Thyroid gland (tissue), 4 donors: ENCODE results near the gene ADGRD1.

Source experiments
- POLR2A ChIP-seq, 2 donors: fragments of 450-650 bp; IDR thresholded peaks; one replicate each; pipeline ENCODE4 v1.6.1; 2017; ENCODE audit warnings: antibody characterized with exemption in 2 of 2, mild to moderate bottlenecking in 2 of 2, moderate library complexity in 1 of 2
- TF ChIP-seq, protein P1 (sequence below), 6 experiments: fragments of 200-600 bp in 3 of 6; fragments of 450-650 bp in 3 of 6; sonication (generic) in 3 of 6; IDR thresholded peaks; one replicate each; pipeline ENCODE4 v1.5.1; 2016 to 2019; ENCODE audit warnings: antibody characterized with exemption in 6 of 6, mild to moderate bottlenecking in 2 of 6, inconsistent platforms in 1 of 6, moderate library complexity in 1 of 6

DNA sequence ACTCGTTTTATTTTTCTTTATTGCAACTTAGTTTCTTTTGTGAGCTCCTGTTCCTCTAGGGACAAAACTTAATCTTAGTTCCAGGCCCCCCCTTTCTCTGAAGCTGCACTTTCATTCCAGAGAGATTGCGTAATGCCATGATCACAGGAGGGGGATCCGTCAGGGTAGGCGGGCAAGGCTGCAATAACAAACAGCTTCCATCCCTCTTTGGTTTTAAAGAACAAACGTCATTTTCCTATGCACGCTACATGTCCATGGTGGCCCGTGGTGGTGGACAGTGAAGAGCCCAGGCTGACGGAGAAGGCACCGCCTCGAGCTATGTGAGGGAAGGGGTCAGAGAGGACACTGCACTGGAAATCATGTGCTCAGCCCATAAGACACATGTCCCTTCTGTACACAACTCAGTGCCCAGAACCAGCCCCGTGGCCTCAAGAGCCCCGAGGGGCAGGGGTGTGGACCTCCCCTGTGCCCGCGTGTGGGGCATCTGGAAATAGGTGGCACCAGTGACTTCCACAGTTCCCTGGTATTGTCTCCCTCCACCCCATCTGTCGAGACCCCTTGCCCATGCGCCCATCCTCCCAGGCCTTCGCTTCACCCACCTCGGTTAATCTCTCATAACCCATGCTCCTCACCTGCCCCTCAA lies 161.4 kb downstream of the ADGRD1 start:
- TF ChIP-seq, protein P1, sequence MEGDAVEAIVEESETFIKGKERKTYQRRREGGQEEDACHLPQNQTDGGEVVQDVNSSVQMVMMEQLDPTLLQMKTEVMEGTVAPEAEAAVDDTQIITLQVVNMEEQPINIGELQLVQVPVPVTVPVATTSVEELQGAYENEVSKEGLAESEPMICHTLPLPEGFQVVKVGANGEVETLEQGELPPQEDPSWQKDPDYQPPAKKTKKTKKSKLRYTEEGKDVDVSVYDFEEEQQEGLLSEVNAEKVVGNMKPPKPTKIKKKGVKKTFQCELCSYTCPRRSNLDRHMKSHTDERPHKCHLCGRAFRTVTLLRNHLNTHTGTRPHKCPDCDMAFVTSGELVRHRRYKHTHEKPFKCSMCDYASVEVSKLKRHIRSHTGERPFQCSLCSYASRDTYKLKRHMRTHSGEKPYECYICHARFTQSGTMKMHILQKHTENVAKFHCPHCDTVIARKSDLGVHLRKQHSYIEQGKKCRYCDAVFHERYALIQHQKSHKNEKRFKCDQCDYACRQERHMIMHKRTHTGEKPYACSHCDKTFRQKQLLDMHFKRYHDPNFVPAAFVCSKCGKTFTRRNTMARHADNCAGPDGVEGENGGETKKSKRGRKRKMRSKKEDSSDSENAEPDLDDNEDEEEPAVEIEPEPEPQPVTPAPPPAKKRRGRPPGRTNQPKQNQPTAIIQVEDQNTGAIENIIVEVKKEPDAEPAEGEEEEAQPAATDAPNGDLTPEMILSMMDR (IDR thresholded peaks at IDR 0.05), result no peak
- TF ChIP-seq POLR2A (IDR thresholded peaks at IDR 0.05), result no peak
